Left forelimb (tissue), 1 donor: ENCODE data around the gene ZNF90.
"Not testable (repeated sequence)": the region's sequence is repeated elsewhere in the genome, so short reads cannot be mapped to it uniquely, and the experiment has no call there.

Experiments
- DNase-seq: peaks from one replicate; pipeline ENCODE4 v3.0.0-alpha.2; 2018; ENCODE audit warnings: low spot score

The ZNF90 gene

DNA sequence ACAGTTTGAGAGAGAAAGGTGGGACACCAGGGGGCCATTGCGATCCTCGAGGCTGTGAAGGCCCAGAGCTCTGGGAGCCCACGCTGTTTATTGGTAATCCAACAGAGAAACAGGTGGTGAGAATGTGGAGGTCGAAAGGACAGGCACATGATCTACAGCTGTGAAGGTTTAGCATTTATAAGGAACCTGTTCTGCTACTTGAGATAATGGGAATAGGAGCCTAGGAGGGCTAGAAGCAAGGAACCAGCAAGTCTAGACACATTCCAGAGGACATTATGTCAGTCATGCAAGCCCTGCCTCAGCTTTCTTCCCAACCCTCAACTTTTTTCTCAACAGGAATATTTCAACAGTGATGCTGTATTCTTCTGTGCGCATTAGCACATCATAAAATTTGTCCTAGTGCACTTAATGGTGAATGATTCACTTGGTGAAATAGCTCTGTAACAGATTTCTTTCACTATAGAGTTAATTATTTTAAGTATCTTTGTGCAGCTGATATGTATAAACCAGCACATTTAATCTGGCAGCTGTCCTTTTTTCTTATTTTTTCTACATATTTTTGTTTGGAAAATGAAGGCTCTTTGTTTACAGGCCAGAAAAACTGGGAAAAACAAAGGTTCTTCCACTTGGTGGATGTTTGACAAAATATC is 25.4 kb downstream of the ZNF90 start:
- no peak for DNase-seq

GRCh38 chr19:20107301-20107700 is 29.5 kb downstream of the ZNF90 start:
- no peak for DNase-seq

- not testable (repeated sequence) for DNase-seq
Observed at GRCh38 chr19:20118064-20118839, 40.5 kb downstream of the ZNF90 start.

- DNase-seq = no peak
Observed at GRCh38 chr19:20124879-20125278, 47.1 kb downstream of the ZNF90 start.

DNA sequence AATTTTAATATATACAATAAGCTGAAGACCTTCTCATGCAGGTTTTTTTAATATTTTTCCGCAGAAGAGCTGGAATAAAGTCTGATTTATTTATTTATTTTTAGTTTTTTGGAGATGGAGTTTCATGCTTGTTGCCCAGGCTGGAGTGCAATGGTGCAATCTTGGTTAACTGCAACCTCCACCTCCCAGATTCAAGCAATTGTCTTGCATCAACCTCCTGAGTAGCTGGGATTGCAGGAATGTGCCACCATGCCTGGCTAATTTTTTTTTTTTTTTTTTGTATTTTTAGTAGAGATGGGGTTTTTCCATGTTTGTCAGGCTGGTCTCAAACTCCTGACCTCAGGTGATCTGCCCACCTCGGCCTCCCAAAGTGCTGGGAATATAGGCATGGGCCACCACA is 55.1 kb downstream of the ZNF90 start:
- DNase-seq = not testable (repeated sequence)

DNA sequence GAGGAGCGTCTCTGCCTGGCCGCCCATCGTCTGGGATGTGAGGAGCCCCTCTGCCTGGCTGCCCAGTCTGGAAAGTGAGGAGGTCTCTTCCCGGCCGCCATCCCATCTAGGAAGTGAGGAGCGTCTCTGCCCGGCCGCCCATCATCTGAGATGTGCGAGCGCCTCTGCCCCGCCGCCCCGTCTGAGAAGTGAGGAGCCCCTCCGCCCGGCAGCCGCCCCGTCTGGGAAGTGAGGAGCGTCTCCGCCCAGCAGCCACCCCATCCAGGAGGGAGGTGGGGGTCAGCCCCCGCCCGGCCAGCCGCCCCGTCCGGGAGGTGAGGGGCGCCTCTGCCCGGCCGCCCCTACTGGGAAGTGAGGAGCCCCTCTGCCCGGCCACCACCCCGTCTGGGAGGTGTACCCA is 59.9 kb downstream of the ZNF90 start:
- not testable (repeated sequence) for DNase-seq

DNA sequence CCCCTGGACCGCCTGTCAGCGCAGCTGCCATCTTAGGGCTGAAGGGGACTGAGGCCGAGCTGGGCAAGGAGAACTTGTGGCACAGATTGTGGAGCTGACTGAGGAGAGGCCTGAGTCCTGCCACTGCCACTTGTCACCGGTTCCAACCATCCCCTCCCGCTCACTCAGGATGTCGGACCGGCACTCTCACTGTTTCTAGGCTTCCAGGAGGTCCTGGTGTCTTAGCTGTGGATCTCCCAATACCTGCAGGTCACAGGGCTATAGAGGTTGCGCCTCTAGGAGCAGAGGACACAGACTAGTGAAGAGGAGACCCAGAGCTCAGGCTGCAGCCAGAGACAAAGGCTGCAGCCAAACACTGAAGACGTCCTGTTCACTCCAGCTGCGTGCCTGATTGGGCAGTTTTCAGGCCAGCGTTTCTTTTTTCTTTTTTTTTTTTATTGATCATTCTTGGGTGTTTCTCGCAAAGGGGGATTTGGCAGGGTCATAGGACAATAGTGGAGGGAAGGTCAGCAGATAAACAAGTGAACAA is 73.9 kb downstream of the ZNF90 start:
- no peak for DNase-seq

DNA sequence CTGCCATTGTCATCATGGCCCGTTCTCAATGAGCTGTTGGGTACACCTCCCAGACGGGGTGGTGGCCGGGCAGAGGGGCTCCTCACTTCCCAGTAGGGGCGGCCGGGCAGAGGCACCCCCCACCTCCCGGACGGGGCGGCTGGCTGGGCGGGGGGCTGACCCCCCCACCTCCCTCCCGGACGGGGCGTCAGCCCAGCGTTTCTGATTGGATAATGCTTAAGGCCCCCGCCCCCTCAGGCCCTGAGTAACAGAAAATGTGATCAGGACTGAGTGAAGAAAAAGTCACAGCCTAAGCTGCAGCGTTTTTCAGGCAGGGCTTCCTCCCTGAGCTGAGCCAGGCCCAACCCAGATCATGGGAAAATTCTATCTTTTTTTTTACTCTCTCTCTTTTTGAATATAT is 74.7 kb downstream of the ZNF90 start:
- not testable (repeated sequence) for DNase-seq

DNA sequence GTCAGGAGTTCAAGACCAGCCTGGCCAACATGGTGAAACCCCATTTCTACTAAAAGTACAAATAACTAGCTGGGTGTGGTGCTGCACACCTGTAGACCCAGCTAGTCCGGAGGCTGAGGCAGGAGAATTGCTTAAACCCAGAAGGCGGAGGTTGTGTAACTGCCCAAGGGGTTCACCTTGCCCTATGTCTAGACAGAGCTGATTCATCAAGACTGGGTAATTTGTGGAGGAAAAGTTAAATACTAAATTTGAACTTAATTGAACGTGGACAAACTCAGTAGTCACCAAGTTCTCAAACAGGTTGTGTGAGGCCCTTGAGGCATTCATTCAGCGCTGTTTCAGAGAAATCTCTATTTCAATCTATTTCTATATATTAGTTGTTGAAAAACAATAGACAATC is 75.5 kb downstream of the ZNF90 start:
- no peak for DNase-seq

DNA sequence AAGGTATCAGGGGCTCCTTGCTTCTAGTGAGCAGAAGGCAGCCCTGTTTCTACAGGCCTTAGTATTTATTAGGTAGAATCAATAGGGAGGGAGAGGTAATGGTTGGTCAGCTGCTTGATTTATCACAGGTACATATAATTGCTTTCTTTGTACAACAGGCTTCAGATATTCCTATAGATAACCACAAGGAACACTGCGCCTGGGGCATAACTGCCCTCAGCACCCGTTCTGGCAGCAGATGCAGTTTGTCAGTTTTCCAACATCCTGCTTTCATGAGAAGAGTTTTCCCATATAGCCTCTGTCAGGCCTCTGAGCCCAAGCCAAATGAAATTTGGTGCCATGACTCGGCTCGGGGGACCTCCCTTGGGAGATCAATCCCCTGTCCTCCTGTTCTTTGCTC is 76.8 kb downstream of the ZNF90 start:
- DNase-seq = no peak

DNA sequence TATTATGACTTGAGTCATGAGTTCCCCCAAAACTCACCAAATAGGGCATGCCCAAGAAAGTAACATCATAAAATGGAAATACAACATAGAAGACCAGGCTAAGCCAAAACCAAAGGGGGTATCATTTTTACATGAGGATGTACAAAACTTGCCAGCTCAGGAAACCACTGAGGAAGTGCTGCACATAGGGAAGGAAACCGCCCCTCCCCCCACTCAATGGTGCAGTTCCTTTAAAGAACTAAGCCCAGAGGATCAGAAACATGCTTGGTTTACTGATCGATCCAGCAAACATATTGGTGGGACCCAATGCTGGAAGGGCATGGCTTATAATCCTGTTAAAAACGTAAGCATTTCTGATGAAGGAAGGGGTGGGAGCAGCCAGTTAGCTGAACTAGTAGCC is 85.0 kb downstream of the ZNF90 start:
- no peak for DNase-seq

DNA sequence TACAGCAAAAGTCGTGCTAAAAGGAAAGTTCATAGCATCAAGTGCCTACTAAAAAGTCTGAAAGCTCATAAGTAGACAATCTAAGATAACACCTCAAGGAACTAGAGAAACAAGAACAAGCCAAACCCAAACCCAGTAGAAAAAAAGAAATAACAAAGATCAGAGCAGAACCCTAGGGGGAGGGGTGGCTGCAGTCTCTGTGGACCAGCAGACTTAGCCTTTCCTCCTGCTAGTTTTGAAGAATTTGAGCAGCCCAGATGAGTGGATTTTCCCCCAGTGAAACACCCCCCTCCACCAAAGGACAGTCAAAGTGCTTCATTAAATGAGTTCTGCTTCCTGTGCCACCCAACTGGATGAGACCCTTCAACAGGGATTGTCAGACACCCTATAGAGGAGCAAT is 86.7 kb downstream of the ZNF90 start:
- no peak for DNase-seq

- no peak for DNase-seq
Observed at GRCh38 chr19:20165971-20166592, 88.3 kb downstream of the ZNF90 start.

DNA sequence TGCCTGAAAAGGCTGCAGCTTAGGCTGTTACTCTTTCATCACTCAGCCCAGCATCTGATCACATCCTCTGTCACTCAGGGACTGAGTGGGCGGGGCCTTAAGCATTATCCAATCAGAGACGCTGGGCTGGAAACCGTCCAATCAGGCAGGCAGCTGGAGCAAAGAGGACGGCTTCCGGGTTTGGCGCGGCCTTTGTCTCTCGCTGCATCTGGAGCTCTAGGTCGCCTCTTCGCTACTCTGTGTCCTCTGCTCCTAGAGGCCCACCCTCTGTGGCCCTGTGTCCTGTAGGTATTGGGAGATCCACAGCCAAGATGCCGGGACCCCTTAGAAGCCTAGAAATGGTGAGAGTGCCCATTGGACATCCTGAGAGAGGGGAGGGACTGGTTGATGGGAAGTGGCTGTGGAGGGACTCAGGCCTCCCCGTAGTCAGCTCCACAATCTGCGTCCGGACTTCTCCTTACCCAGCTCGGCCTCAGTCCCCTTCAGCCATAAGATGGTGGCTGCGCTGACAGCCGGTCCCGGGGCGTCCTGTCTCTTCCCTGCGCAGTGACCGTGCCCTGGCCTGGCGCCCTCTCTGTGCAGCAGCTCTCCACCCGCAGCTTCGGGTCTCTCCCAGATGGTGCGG is 89.3 kb downstream of the ZNF90 start, which contains the start of gene ZNF486:
Gene ZNF486, plus strand, starts transcription at position 195 of the 625 bp plus-strand sequence. Its CDS starts 117 bp downstream, at position 312.
- peak; percentile 94 for DNase-seq

- DNase-seq = no peak
Observed at GRCh38 chr19:20167651-20168122, 89.9 kb downstream of the ZNF90 start.
